Panc1 (cell line): Measurements from ENCODE around the gene FCN3.

Experiments
- CTCF ChIP-seq: fragments of 450-650 bp; IDR thresholded peaks from 2 replicates; pipeline ENCODE4 v1.5.1; 2017; ENCODE audit warnings: mild to moderate bottlenecking
- POLR2AphosphoS5 ChIP-seq: IDR thresholded peaks from 2 replicates; pipeline ENCODE4 v1.6.1; 2012; ENCODE audit warnings: mild to moderate bottlenecking, low read depth, low read length, moderate library complexity
- REST ChIP-seq, 2 experiments: IDR thresholded peaks; 2 replicates each; pipeline ENCODE4 v1.6.1; 2011 to 2012; ENCODE audit warnings: low read depth in 2 of 2, control low read depth in 1 of 2, low read length in 1 of 2, mild to moderate bottlenecking in 1 of 2, moderate library complexity in 1 of 2; ENCODE audit not compliant: insufficient read depth in 1 of 2

- no peak for TF ChIP-seq CTCF
- no peak for TF ChIP-seq POLR2AphosphoS5
- TF ChIP-seq REST (IDR thresholded peaks at IDR 0.05; ENCODE audit: insufficient read depth in 1 of 2, low read depth in 2 of 2, low read length in 1 of 2) = no peak
Observed at GRCh38 chr1:27377760-27378495, 3.3 kb upstream of the FCN3 start.
